H1 (cell line): Measurements from ENCODE around the gene CLEC16A. TPM values are rescaled to one million over a fixed set of nuclear protein-coding genes. Genes with fewer than 3 reads are reported as not detected.

Experiments used
- CTCF ChIA-PET: fragments of 300-600 bp; sonication (Branson Sonifier 250); formaldehyde crosslinking; loops from one replicate; lab custom pipeline; 2021; ENCODE audit not compliant: partially characterized antibody; lab: Charles Lee
- POLR2A ChIA-PET: fragments of 300-600 bp; sonication (Branson Sonifier 250); formaldehyde crosslinking; loops from one replicate; lab custom pipeline; 2021; ENCODE audit warnings: inconsistent platforms; ENCODE audit not compliant: partially characterized antibody; lab: Charles Lee
- DNase-seq, 2 experiments: peaks; one replicate each; pipeline versions ENCODE4 v3.0.0 to v3.0.0-alpha.2; 2010 to 2022; ENCODE audit warnings: low spot score in 2 of 2, low read depth in 1 of 2, mixed read lengths in 1 of 2
- FAIRE-seq: peaks from 2 replicates; lab custom pipeline; 2011; peaks lifted over from hg19 to GRCh38; lab: Jason Lieb, UNC
- H2AFZ ChIP-seq: 2 replicates; pipeline ENCODE4 v1.8.1; 2012; ENCODE audit warnings: low read length, inconsistent platforms
- H2AK5ac ChIP-seq: 2 replicates; pipeline ENCODE4 v1.6.1; 2013; ENCODE audit warnings: low read depth, low read length
- H2BK120ac ChIP-seq: replicated peaks from 2 replicates; pipeline ENCODE3; 2013; ENCODE audit warnings: low read depth, low read length, inconsistent platforms
- H2BK12ac ChIP-seq: 2 replicates; pipeline ENCODE4 v1.6.1; 2013; ENCODE audit warnings: low read depth, low read length
- H2BK15ac ChIP-seq: 2 replicates; pipeline ENCODE4 v1.6.1; 2013; ENCODE audit warnings: low read length
- H2BK20ac ChIP-seq: 2 replicates; pipeline ENCODE4 v1.6.1; 2013; ENCODE audit warnings: low read length
- H2BK5ac ChIP-seq: 2 replicates; pipeline ENCODE4 v1.6.1; 2013; ENCODE audit warnings: low read depth, low read length
- H3K14ac ChIP-seq: 2 replicates; pipeline ENCODE4 v1.6.1; 2013; ENCODE audit warnings: inconsistent platforms; ENCODE audit not compliant: insufficient read length
- H3K18ac ChIP-seq: 2 replicates; pipeline ENCODE4 v1.6.1; 2013; ENCODE audit warnings: low read length; ENCODE audit errors: extremely low read depth
- H3K23ac ChIP-seq: 2 replicates; pipeline ENCODE4 v1.6.1; 2013; ENCODE audit warnings: inconsistent platforms; ENCODE audit not compliant: insufficient read length
- H3K23me2 ChIP-seq: 2 replicates; pipeline ENCODE4 v1.6.1; 2013; ENCODE audit warnings: low read depth, low read length
- H3K27ac ChIP-seq: 2 replicates; pipeline ENCODE4 v1.6.1; 2011; ENCODE audit warnings: low read depth, low read length, inconsistent platforms
- H3K27me3 ChIP-seq, 4 experiments: replicated peaks in 1 of 4; 1 replicate in 1 of 4; 2 replicates in 3 of 4; pipeline versions ENCODE4 v1.6.1 to v1.8.1; 2011 to 2013; ENCODE audit warnings: low read length in 3 of 4, mild to moderate bottlenecking in 3 of 4, inconsistent platforms in 2 of 4, mixed read lengths in 2 of 4, moderate library complexity in 1 of 4; ENCODE audit not compliant: control insufficient read depth in 3 of 4, insufficient read depth in 3 of 4; ENCODE audit errors: extremely low read depth in 1 of 4
- H3K36me3 ChIP-seq, 4 experiments: 2 replicates each; pipeline versions ENCODE4 v1.6.1 to v1.8.1; 2011 to 2013; ENCODE audit warnings: mild to moderate bottlenecking in 4 of 4, low read length in 3 of 4, moderate library complexity in 2 of 4, control low read depth in 1 of 4, inconsistent platforms in 1 of 4; ENCODE audit not compliant: insufficient read depth in 4 of 4, control insufficient read depth in 2 of 4
- H3K4ac ChIP-seq: replicated peaks from 2 replicates; pipeline ENCODE3; 2013; ENCODE audit warnings: low read length, low read depth, mixed read lengths, inconsistent platforms; ENCODE audit not compliant: insufficient read length
- H3K4me1 ChIP-seq, 4 experiments: replicated peaks in 1 of 4; 1 replicate in 1 of 4; 2 replicates in 3 of 4; pipeline versions ENCODE4 v1.6.1 to v1.8.1; 2011 to 2013; ENCODE audit warnings: low read length in 3 of 4, inconsistent platforms in 2 of 4, mixed read lengths in 1 of 4; ENCODE audit not compliant: insufficient read depth in 4 of 4, control insufficient read depth in 3 of 4
- H3K4me2 ChIP-seq, 2 experiments: 2 replicates each; pipeline versions ENCODE4 v1.6.1 to v1.8.1; 2011 to 2013; ENCODE audit warnings: low read depth in 2 of 2, low read length in 2 of 2, control low read depth in 1 of 2, inconsistent platforms in 1 of 2, mild to moderate bottlenecking in 1 of 2; ENCODE audit not compliant: insufficient read depth in 1 of 2
- H3K4me3 ChIP-seq, 4 experiments: fragments of 200-600, 300-600 bp in 1 of 4; sonication (generic), shearing (Covaris generic), sonication (Bioruptor Twin) in 1 of 4; 2 replicates each; pipeline versions ENCODE4 v1.5.1 to v1.8.1; 2011 to 2016; ENCODE audit warnings: low read length in 4 of 4, low read depth in 3 of 4, control low read depth in 2 of 4, inconsistent platforms in 2 of 4, mild to moderate bottlenecking in 2 of 4, mixed read lengths in 1 of 4, moderate library complexity in 1 of 4; ENCODE audit not compliant: insufficient read depth in 2 of 4; ENCODE audit errors: extremely low read depth in 1 of 4
- H3K56ac ChIP-seq: replicated peaks from 2 replicates; pipeline ENCODE3; 2013; ENCODE audit warnings: low read depth, mild to moderate bottlenecking, mixed read lengths, low read length, inconsistent platforms; ENCODE audit not compliant: insufficient read length
- H3K79me1 ChIP-seq: 2 replicates; pipeline ENCODE4 v1.6.1; 2013; ENCODE audit warnings: low read depth, low read length, control low read depth
- H3K79me2 ChIP-seq, 2 experiments: 2 replicates each; pipeline versions ENCODE4 v1.6.1 to v1.8.1; 2012 to 2013; ENCODE audit warnings: low read length in 2 of 2, mild to moderate bottlenecking in 2 of 2, inconsistent platforms in 1 of 2; ENCODE audit not compliant: insufficient read depth in 2 of 2, control insufficient read depth in 1 of 2
- H3K9ac ChIP-seq, 4 experiments: replicated peaks in 1 of 4; 1 replicate in 1 of 4; 2 replicates in 3 of 4; pipeline versions ENCODE4 v1.6.1 to v1.8.1; 2011 to 2013; ENCODE audit warnings: low read depth in 3 of 4, low read length in 3 of 4, control low read depth in 2 of 4, mild to moderate bottlenecking in 2 of 4, moderate library complexity in 2 of 4, inconsistent platforms in 1 of 4; ENCODE audit errors: extremely low read depth in 1 of 4
- H3K9me3 ChIP-seq, 2 experiments: 2 replicates each; pipeline versions ENCODE4 v1.6.1 to v1.8.1; 2012 to 2013; ENCODE audit warnings: mild to moderate bottlenecking in 2 of 2, moderate library complexity in 2 of 2, control low read depth in 1 of 2, inconsistent platforms in 1 of 2, low read depth in 1 of 2, low read length in 1 of 2, mixed read lengths in 1 of 2; ENCODE audit not compliant: insufficient read depth in 2 of 2
- H4K20me1 ChIP-seq, 2 experiments: replicated peaks in 1 of 2; 2 replicates each; pipeline versions ENCODE3 to v1.8.1; 2011 to 2013; ENCODE audit warnings: inconsistent platforms in 2 of 2, low read length in 2 of 2, mild to moderate bottlenecking in 1 of 2; ENCODE audit not compliant: insufficient read depth in 2 of 2, control insufficient read depth in 1 of 2
- H4K5ac ChIP-seq: 2 replicates; pipeline ENCODE4 v1.6.1; 2013; ENCODE audit warnings: low read length, low read depth, mixed read lengths, inconsistent platforms; ENCODE audit not compliant: insufficient read length
- H4K8ac ChIP-seq: 2 replicates; pipeline ENCODE4 v1.8.0; 2013; ENCODE audit warnings: mild to moderate bottlenecking, moderate library complexity, low read length, inconsistent platforms; ENCODE audit not compliant: insufficient read depth; ENCODE audit errors: extremely low read depth
- H4K91ac ChIP-seq: replicated peaks from 2 replicates; pipeline ENCODE3; 2013; ENCODE audit warnings: low read length, mixed read lengths, inconsistent platforms; ENCODE audit not compliant: insufficient read length
- CBX5 ChIP-seq: fragments of 300-800, 300-1000 bp; sonication (generic); IDR thresholded peaks from 2 replicates; pipeline ENCODE4 v1.7.1; 2016; ENCODE audit warnings: antibody characterized with exemption, low read length, low read depth
- FOSL1 ChIP-seq: IDR thresholded peaks from 2 replicates; pipeline ENCODE4 v1.6.1; 2011; ENCODE audit warnings: mild to moderate bottlenecking, low read depth, low read length, moderate library complexity; ENCODE audit not compliant: insufficient read depth
- NRF1 ChIP-seq: IDR thresholded peaks from 2 replicates; pipeline ENCODE4 v1.6.1; 2011; ENCODE audit warnings: mild to moderate bottlenecking, low read depth, low read length, improper control_type of control experiment
- RFX5 ChIP-seq: IDR thresholded peaks from 2 replicates; pipeline ENCODE4 v1.6.1; 2011; ENCODE audit warnings: low read depth, low read length, improper control_type of control experiment, borderline replicate concordance
- WGBS, 2 experiments: shearing (Covaris generic) in 1 of 2; methylation state at CpG; one replicate each; pipeline versions ENCODE4 v1.1.6 to v1.1.7; 2013 to 2015; ENCODE audit warnings: low lambda C conversion rate in 2 of 2, mixed read lengths in 2 of 2, inconsistent platforms in 1 of 2, low coverage in 1 of 2, missing lambda C conversion rate in 1 of 2; ENCODE audit not compliant: insufficient replicate concordance in 2 of 2, insufficient coverage in 1 of 2, insufficient read length in 1 of 2; ENCODE audit errors: extremely low coverage in 1 of 2, missing lambda C conversion rate in 1 of 2; 5-methylcytosine and 5-hydroxymethylcytosine counted together
- polyA plus RNA-seq, 7 experiments: library from polyadenylated mRNA; depleted of rRNA in 3 of 7; stranded (reverse) in 5 of 7; unstranded in 2 of 7; fragments of >200 nt in 5 of 7; fragments of 200-250 nt in 2 of 7; gene quantifications; 1 replicate in 5 of 7; 2 replicates in 1 of 7; 4 replicates in 1 of 7; pipeline versions ENCODE4 v1.2.1 to v1.2.3, GENCODE V29; 2011 to 2013; ENCODE audit warnings: missing spikeins in 2 of 7, mixed read lengths in 2 of 7
- total RNA-seq: library from RNA; stranded (reverse); fragmentation: NEBNext Ultra II Directional; extraction: Animal tissue kit (Norgen Biotek cat#: 25700); gene quantifications from 2 replicates; pipeline ENCODE4 v1.2.1, GENCODE V29; 2021
- TF ChIP-seq, protein P1 (sequence below): IDR thresholded peaks from 2 replicates; pipeline ENCODE4 v1.6.1; 2011; ENCODE audit warnings: low read length, improper control_type of control experiment

Gene CLEC16A
- total and polyA plus RNA-seq, 2 of the 8 experiments (the other 6 are each of a cell fraction or from before 2014, with no cell fraction given), result 7.6 to 19.3 TPM

- no peaks in the 10 kb centered on the region for H3K4me1 ChIP-seq
- H2AFZ ChIP-seq, result no peak overlapping the region
- H3K23ac ChIP-seq, result no peak overlapping the region
- no peak overlapping the region for H3K4me2 ChIP-seq
- no peak for DNase-seq
- no peak overlapping the region for H3K9ac ChIP-seq
- WGBS, 2 experiments, result 93% methylated on average over 4 of the region's 4 CpGs; no CpG with 5 or more reads in 1 of the 2 experiments
- H3K18ac ChIP-seq, result no peak overlapping the region
- no peaks in the 10 kb centered on the region for H3K79me1 ChIP-seq
- no peak overlapping the region for H3K4ac ChIP-seq
- no peak overlapping the region for H4K91ac ChIP-seq
- no peak overlapping the region for H3K14ac ChIP-seq
- no peaks in the 10 kb centered on the region for H3K23me2 ChIP-seq
- no peak for FAIRE-seq
- no peaks in the 10 kb centered on the region for H4K20me1 ChIP-seq
- no peak overlapping the region for H2AK5ac ChIP-seq
- no peak overlapping the region for H2BK5ac ChIP-seq
- H4K5ac ChIP-seq, result no peak overlapping the region
- H3K27ac ChIP-seq, result no peak overlapping the region
- no peak overlapping the region for H2BK20ac ChIP-seq
- TF ChIP-seq FOSL1 (no peak), CBX5 (no peak), NRF1 (no peak), RFX5 (no peak)
- TF ChIP-seq, protein P1, sequence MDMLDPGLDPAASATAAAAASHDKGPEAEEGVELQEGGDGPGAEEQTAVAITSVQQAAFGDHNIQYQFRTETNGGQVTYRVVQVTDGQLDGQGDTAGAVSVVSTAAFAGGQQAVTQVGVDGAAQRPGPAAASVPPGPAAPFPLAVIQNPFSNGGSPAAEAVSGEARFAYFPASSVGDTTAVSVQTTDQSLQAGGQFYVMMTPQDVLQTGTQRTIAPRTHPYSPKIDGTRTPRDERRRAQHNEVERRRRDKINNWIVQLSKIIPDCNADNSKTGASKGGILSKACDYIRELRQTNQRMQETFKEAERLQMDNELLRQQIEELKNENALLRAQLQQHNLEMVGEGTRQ, result no peak
- TF ChIP-seq, all 59 proteins: peak for 0
- H2BK12ac ChIP-seq, result no peak overlapping the region
- CTCF ChIA-PET, result interaction anchor here (1.0 to 1.5 kb wide), 5 partner anchors 18 to 221 kb away, joined by 3 to 4 read pairs (median 3); no protein-coding TSS in a partner anchor
- no peaks in the 10 kb centered on the region for H3K9me3 ChIP-seq
- POLR2A ChIA-PET, result interaction anchor here (0.5 kb wide), 1 partner anchor 138 kb away, joined by 3 read pairs; no protein-coding TSS in a partner anchor
- no peaks in the 10 kb centered on the region for H3K27me3 ChIP-seq
- H4K8ac ChIP-seq, result no peak overlapping the region
- H3K4me3 ChIP-seq, result no peak overlapping the region
- H3K36me3 ChIP-seq, result no peaks in the 10 kb centered on the region
- no peak overlapping the region for H2BK15ac ChIP-seq
- no peaks in the 10 kb centered on the region for H3K79me2 ChIP-seq
- H3K56ac ChIP-seq, result no peak overlapping the region
- no peak overlapping the region for H2BK120ac ChIP-seq
Observed at GRCh38 chr16:11160676-11161115, 216.3 kb downstream of the CLEC16A start.
